GM12892 (cell line): ENCODE results near the gene AGL.

Experiments used
- POLR2A ChIP-seq: IDR thresholded peaks from 2 replicates; pipeline ENCODE4 v1.6.1; 2011; ENCODE audit warnings: low read depth, low read length, control low read depth
- POLR2AphosphoS5 ChIP-seq: IDR thresholded peaks from 2 replicates; pipeline ENCODE4 v1.6.1; 2011; ENCODE audit warnings: low read depth, low read length, control low read depth
- TAF1 ChIP-seq: IDR thresholded peaks from 2 replicates; pipeline ENCODE4 v1.6.1; 2011; ENCODE audit warnings: low read depth, mild to moderate bottlenecking, control low read depth, low read length, borderline replicate concordance

GRCh38 chr1:99825098-99825497 is 25.1 kb upstream of the AGL start:
- TF ChIP-seq POLR2A = no peak
- no peak for TF ChIP-seq TAF1
- no peak for TF ChIP-seq POLR2AphosphoS5
